HG03280 (cell line): Measurements from ENCODE around the gene PPIH.
"Not testable (repeated sequence)": the region's sequence is repeated elsewhere in the genome, so short reads cannot be mapped to it uniquely, and the experiment has no call there.

ENCODE experiments used
- ATAC-seq: cut with Tn5 transposase; IDR thresholded peaks from one replicate; pipeline ENCODE4 v1.9.1; 2021; ENCODE audit warnings: mild to moderate bottlenecking, moderate library complexity; ENCODE audit not compliant: unreplicated experiment

PPIH gene

GRCh38 chr1:42681741-42682483 is 23.7 kb downstream of the PPIH start, which contains the start of gene YBX1:
YBX1 (plus strand) TSS chr1:42682418; CDS start chr1:42682566, 148 bp downstream.
- ATAC-seq, result peak; percentile 85

- ATAC-seq, result peak; percentile 16
These were observed 24.2 kb downstream of the PPIH start for GRCh38 chr1:42682484-42682738.

DNA sequence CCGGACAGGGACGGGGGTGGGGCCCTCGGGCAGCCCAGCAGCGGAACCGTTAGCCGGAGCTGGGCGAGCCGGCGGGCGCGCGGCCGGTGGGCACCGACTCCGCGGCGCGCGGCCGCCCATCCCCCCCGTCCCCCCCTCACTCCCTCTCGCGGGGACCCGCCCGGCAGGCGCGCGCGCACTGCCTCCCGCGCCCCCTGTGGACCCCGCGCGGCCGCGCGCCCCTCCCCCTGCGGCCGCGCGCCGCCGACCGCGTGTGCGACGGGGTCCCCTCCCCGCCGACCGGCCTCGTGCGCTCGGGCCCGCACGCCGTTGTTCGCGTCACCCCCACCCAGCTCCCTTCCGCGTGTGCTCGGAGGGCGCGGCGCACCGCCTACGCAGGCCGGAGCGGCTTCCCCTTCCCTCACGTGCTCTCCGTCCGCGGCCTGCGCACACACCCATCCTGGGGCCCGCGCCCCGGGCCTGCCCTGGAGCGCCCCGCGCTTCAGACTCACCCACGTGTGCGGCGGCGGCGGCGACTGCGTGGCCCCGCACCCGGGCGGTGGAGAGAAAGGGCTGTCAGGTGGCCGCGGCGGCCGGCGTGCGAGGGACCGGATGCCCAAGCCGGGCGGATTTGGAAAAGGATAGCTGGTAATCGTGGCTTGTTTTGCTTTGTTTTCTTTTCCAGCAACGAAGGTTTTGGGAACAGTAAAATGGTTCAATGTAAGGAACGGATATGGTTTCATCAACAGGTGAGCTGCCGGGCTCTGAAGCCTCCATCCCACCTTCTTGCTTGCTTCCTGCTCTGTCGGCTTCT is 24.7 kb downstream of the PPIH start:
- ATAC-seq, result peak; percentile 46

DNA sequence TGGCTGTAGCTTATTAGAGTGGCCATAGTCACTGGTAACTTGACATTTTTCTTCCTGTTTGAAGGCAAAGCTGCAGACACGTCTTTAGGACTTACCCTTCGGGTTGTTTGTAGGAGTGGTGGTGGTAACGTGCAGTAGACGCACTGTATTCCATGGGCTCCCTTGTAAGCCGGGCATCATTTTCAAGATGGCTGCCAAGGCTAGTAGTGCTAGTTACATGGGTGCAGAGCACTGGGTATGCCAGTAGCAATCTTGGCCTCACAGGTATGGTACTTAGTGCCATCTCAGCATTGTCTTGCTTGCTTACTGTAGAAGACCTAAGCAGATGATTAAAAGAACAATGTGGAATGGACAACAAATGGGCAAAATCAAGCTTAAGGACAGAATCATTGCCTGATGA is 25.9 kb downstream of the PPIH start:
- ATAC-seq, result no peak

DNA sequence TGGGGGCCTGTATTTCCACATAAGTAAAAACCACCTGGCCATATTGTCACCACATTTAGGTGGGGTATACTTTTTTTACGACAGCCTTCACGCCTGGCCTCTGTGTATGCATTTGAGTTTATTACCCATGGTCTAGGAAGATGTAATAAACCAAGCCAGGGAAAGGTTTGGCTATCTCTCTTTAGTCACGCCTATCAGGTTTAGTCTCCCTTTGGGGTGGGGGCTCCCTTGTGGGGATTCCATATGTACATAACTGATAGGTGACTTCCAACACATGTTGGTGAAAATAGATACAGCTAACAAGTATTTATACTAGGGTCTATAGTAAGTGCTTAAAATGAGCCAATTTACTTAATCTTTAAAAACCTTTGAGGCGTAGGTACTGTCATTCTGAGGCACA is 28.2 kb downstream of the PPIH start:
- no peak for ATAC-seq

- ATAC-seq, result no peak
These were observed 31.7 kb downstream of the PPIH start for GRCh38 chr1:42689912-42690311.

GRCh38 chr1:42690477-42691156 is 32.4 kb downstream of the PPIH start:
- no peak for ATAC-seq

DNA sequence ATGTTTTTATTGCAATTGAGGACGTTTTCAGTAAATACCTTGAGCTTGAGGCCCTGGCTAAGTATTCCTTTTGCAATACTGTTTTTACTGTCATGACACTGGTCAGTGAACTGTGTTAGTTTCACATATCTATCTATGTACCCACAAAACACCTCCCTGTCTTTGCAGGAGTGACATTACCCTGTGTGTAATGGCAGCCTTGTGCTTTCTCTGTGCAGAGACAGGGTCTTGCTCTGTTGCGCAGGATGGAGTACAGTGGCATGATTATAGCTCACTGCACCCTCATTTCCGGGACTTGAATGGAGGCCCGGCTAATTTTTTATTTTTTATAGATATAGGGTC is 32.9 kb downstream of the PPIH start:
- no peak for ATAC-seq

- ATAC-seq, result no peak
These were observed 34.2 kb downstream of the PPIH start for GRCh38 chr1:42692461-42692860.

DNA sequence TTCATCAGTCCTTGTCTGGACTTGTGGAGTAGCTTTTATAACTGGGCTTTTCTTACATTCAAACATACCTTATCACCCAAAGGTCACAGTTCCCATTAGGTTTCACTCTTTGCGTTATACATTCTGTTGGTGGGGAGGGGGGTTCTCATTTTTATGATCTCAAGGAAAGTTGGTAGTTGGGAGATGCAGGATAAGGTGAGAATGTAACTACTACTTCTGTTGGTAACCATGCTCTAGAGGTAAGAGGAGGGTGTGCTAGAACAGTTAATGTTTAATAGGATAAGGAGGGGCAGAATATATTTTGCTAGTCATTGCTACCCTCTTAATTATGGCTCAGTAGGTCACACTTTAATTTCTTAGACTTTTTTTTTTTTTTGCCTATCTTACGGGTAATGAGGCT is 34.7 kb downstream of the PPIH start:
- no peak for ATAC-seq

DNA sequence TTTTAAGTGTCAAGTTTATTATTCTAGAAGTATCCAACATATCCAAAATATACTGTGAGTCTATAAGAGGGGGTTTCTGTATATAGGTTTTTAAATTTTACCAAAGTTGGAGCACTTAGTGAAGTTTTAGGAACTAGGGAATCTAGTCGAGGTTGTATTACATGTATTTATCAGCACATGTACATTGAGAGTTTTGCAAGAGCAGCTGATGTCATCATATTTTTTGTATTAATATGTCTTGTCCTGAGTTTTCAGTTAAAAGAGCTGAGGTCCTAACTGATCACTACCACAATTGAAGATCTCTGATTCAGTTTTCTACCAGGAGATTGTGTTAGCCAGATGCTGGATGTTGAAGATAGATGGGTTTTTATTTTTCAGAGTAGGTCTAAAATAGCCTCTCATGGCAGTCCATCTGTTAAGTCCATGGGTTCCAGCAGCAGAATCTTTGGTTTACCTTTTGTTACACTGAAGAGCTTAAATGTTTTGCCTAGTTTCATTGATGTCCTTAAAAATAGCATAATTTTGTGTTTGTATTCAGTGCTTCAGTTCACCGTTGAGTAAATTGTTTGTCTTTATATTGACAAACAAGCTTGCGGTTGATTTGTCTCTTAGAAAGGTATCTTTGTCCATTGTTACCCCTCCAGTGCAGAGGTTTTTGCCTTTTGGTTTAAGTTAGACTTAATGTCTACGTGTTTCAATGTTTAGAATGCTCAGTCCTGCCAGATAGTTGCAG is 40.0 kb downstream of the PPIH start:
- ATAC-seq, result no peak

DNA sequence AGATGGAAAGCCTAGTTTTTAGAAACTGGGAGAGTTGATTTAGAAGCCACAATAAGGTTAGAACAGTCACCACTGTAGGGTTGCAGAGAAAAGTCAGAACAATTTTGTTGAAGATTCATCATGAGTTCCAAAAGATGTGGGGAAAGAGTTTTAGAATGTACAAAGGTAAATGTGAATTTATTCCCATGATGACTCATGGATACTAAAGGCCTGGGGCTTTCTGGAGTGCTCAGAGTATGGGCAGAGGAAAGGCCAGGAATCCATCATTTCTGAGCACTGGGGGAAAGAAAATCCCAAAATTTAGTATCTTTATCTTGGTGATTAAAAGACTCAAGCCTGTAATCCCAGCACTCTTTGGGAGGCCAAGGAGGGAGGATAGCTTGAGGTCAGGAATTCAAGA is 41.8 kb downstream of the PPIH start:
- no peak for ATAC-seq

DNA sequence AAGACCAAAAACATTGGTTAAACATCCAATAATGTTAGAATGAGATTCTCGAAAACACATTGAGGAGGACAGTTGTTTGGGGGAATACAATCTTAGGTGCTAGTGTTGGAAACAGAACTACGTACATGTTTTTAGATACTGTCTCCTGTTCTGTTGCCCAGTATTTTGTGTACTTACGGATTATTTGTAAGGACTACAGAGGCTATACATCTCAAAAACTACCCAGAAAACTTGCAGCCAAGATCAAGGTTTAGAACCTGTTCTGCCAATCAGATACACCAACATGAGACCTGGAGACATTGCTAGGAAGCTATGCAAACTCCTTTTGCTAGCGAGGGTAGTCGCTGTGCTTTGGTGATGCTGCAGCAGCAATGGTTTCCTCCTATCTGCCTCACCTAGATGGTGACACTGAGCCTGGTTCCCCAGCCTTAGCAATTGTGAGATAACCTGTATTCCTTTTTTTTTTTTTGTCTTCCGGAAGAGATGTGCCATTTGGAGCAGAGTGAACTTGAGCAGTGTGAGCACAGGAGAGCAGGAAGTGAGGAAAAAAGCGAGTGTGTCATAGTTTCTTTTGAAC is 45.8 kb downstream of the PPIH start:
- no peak for ATAC-seq

DNA sequence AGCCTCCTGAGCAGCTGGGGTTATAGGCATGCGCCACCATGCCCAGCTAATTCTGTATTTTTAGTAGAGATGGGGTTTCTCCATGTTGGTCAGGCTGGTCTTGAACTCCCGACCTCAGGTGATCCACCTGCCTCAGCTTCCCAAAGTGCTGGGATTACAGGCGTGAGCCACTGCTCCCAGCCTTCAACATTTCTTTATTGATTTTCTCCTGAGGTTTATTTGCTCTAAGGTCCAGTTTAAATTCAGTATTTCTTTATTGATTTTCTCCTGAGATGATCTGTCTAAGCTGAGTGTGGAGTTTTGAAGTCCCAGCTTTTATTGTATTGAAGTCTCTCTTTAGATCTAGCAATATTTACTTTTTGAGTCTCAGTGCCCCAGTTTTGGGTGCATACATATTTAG is 54.6 kb downstream of the PPIH start:
- ATAC-seq, result not testable (repeated sequence)

DNA sequence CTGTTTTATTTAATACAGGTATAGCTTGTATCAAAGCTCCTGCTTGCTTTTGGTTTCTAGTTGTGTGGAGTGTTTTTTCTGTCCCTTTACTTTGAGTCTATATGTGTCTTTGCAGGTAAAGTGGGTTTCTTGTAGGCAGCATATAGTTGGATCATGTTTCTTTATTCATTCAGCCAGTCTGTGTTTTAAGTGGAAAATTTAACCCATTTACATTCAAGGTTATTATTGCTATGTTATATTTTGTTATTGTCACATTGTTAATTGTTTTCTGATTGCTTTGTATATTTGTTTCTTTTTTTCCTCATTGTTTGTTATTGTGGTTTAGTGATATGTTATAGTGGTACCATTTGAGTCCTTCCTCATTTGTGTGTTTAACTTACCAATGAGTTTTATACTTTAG is 55.1 kb downstream of the PPIH start:
- no peak for ATAC-seq

GRCh38 chr1:42714441-42714840 is 56.2 kb downstream of the PPIH start:
- not testable (repeated sequence) for ATAC-seq

DNA sequence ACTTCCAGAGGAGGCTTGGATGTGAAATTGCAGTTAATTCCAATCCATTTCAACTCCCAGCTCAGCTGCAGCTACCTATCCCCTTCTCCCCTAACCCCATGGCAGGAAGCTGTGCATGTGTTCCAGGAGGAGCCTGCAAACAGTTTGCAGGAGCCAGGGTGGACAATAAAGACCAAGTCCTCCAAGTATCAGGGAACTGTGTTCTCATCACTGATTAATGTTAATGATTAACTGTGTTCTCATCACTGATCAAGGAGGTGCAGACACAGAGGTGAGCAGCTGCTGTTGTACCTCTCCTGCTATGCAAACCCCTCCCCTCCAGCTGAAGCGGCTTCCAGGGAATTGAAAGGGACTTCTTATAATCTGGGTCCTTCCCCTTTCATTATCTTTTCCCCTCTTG is 62.6 kb downstream of the PPIH start:
- ATAC-seq, result no peak

GRCh38 chr1:42721926-42722325 is 63.7 kb downstream of the PPIH start:
- ATAC-seq, result no peak

DNA sequence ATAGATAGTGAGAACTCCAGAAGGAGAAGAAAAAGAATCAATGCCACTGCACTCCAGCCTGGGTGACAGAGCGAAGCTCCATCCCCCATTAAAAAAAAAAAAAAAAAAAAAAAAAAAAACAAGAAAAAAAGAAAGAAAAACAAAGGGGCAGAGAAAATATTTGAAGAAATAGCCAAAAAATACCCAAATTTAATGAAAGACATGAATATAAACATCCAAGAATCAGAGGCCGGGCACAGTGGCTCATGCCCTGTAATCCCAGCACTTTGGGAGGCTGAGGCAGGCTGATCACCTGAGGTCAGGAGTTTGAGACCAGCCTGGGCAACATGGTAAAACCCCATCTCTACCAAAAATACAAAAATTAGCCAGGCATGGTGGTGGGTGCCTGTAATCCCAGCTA is 64.2 kb downstream of the PPIH start:
- not testable (repeated sequence) for ATAC-seq

DNA sequence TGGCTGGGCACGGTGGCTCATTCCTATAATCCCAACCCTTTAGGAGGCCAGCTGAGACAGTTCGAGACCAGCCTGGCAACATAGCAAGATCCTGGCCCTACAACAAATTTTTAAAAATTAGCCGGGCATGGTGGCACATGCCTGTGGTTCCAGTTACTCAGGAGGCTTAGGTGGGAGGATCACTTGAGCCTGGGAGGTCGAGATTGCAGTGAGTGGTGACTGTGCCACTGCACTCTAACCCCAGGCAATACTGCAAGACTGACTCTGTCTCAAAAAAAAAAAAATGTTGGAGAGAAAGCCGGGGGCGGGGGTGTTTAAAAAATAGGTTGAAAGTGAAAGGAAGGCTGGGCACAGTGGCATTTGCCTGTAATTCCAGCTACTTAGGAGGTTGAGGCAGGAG is 65.3 kb downstream of the PPIH start:
- no peak for ATAC-seq

GRCh38 chr1:42725820-42726219 is 67.6 kb downstream of the PPIH start:
- not testable (repeated sequence) for ATAC-seq
